DOHH2 (cell line): ENCODE data around the gene HBE1.

Source experiments
- H3F3A ChIP-seq: fragments of 200-600 bp; sonication (generic), shearing (Covaris generic); 2 replicates; pipeline ENCODE4 v1.6.0; 2016; ENCODE audit warnings: antibody characterized with exemption, mild to moderate bottlenecking; ENCODE audit not compliant: control insufficient read depth, insufficient read depth
- H3K27ac ChIP-seq: fragments of 200-600 bp; sonication (generic); 2 replicates; pipeline ENCODE4 v1.5.1; 2014; ENCODE audit warnings: low read depth, mild to moderate bottlenecking, low read length, moderate library complexity
- H3K27me3 ChIP-seq: fragments of 200-600 bp; sonication (generic); 2 replicates; pipeline ENCODE4 v1.6.1; 2014; ENCODE audit warnings: mild to moderate bottlenecking, low read length, mixed read lengths; ENCODE audit not compliant: control insufficient read depth
- H3K36me3 ChIP-seq: fragments of 200-600 bp; sonication (generic); 2 replicates; pipeline ENCODE4 v1.6.1; 2014; ENCODE audit warnings: mild to moderate bottlenecking, low read length, moderate library complexity, mixed read lengths; ENCODE audit not compliant: control insufficient read depth
- H3K4me1 ChIP-seq: fragments of 200-600 bp; sonication (generic); 2 replicates; pipeline ENCODE4 v1.6.1; 2014; ENCODE audit warnings: mild to moderate bottlenecking, low read length, mixed read lengths; ENCODE audit not compliant: control insufficient read depth
- H3K4me2 ChIP-seq: fragments of 200-600 bp; sonication (generic); 2 replicates; pipeline ENCODE4 v1.6.0; 2014; ENCODE audit warnings: mild to moderate bottlenecking, low read length, moderate library complexity
- H3K4me3 ChIP-seq: fragments of 200-600 bp; sonication (generic); 2 replicates; pipeline ENCODE4 v1.5.1; 2014; ENCODE audit warnings: mild to moderate bottlenecking, low read length, mixed read lengths
- H3K79me2 ChIP-seq: fragments of 200-600 bp; sonication (generic); 2 replicates; pipeline ENCODE4 v1.6.1; 2014; ENCODE audit warnings: mild to moderate bottlenecking, low read length, mixed read lengths; ENCODE audit not compliant: control insufficient read depth
- H3K9me2 ChIP-seq: fragments of 200-600 bp; sonication (generic); replicated peaks from 2 replicates; pipeline ENCODE4 v1.6.1; 2014; ENCODE audit warnings: mild to moderate bottlenecking, low read length, mixed read lengths; ENCODE audit not compliant: control insufficient read depth
- H3K9me3 ChIP-seq: fragments of 200-600 bp; sonication (generic); 2 replicates; pipeline ENCODE4 v1.6.1; 2014; ENCODE audit warnings: antibody characterized with exemption, low read length, mixed read lengths; ENCODE audit not compliant: control insufficient read depth, insufficient read depth
- H4K20me1 ChIP-seq: fragments of 200-600 bp; sonication (generic); 2 replicates; pipeline ENCODE4 v1.6.0; 2014; ENCODE audit warnings: low read depth, mild to moderate bottlenecking, antibody characterized with exemption, low read length, moderate library complexity; ENCODE audit not compliant: control insufficient read depth, insufficient read depth
- CTCF ChIP-seq: fragments of 200-600 bp; sonication (generic); IDR thresholded peaks from one replicate; pipeline ENCODE4 v1.5.1; 2014; ENCODE audit warnings: antibody characterized with exemption, mild to moderate bottlenecking, low read depth, low read length; ENCODE audit not compliant: poor library complexity, severe bottlenecking
- EZH2phosphoT487 ChIP-seq: fragments of 200-600 bp; sonication (generic); IDR thresholded peaks from 2 replicates; pipeline ENCODE4 v1.6.1; 2017; ENCODE audit warnings: borderline replicate concordance, mild to moderate bottlenecking, antibody characterized with exemption, low read length, moderate library complexity, mixed read lengths

Gene HBE1

DNA sequence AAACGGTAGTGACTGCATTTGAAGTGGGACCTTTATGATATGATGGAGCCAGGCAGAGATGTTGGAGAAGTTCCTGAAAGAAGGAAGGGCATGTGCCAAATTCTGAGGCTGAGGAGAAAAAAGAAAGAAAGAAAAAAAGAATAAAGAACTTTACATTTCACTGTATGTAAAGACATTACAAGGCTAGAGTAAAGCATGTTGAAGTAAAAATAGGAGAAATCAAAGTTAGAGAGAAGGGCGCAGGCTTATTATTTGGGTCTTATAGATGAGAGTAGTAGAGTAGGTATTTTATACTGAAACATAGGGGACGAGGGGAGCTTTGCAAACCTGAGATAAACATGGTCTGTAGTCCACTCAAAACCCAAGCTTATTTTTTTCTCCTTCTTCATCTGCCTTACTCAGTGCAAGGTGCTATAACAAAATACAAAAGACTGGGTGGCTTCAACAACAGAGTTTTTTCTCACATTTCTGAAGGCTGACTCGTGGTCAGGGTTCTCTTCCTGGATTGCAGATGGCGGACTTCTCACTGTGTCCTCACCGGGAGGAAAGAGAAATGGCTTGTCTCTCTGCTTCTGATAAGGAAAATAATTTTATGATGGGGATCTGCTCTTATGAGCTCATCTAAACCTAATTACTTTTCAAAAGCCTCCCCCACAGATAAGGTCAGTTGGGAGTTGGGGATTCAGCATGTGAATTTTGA lies 22.8 kb downstream of the HBE1 start:
- H3K4me2 ChIP-seq = no peak overlapping the region
- no peaks in the 10 kb centered on the region for H3F3A ChIP-seq
- no peaks in the 10 kb centered on the region for H3K4me1 ChIP-seq
- H4K20me1 ChIP-seq = no peaks in the 10 kb centered on the region
- no peak overlapping the region for H3K27ac ChIP-seq
- no peaks in the 10 kb centered on the region for H3K79me2 ChIP-seq
- no peaks in the 10 kb centered on the region for H3K9me3 ChIP-seq
- TF ChIP-seq EZH2phosphoT487 (no peak), CTCF (no peak)
- H3K4me3 ChIP-seq = no peak overlapping the region
- no peaks in the 10 kb centered on the region for H3K27me3 ChIP-seq
- H3K9me2 ChIP-seq = no peaks in the 10 kb centered on the region
- no peaks in the 10 kb centered on the region for H3K36me3 ChIP-seq

DNA sequence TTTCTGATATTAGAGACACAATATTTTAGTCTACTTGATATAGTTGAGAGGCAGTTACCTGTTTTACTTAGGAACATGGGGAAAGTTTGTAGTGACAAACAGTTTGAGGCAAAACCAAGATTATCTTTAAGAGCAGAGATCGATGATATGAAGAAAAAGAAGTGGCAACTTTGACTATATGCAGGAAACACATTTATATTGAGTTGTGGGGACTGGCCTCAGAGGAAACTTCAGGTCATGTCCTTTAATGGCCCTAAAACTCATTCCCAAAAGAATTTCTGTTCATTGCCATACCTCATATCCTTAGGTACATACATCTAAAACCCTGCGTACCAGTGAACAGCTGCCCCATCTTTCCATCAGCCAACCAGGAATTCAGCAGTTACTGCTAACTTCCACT lies 24.6 kb downstream of the HBE1 start:
- no peak overlapping the region for H3K27ac ChIP-seq
- no peaks in the 10 kb centered on the region for H4K20me1 ChIP-seq
- H3K36me3 ChIP-seq = no peaks in the 10 kb centered on the region
- H3K4me2 ChIP-seq = no peak overlapping the region
- H3F3A ChIP-seq = no peaks in the 10 kb centered on the region
- H3K79me2 ChIP-seq = no peaks in the 10 kb centered on the region
- TF ChIP-seq EZH2phosphoT487 = no peak
- TF ChIP-seq CTCF = no peak
- no peaks in the 10 kb centered on the region for H3K4me1 ChIP-seq
- no peaks in the 10 kb centered on the region for H3K9me3 ChIP-seq
- no peaks in the 10 kb centered on the region for H3K27me3 ChIP-seq
- H3K9me2 ChIP-seq = no peaks in the 10 kb centered on the region
- H3K4me3 ChIP-seq = no peak overlapping the region

DNA sequence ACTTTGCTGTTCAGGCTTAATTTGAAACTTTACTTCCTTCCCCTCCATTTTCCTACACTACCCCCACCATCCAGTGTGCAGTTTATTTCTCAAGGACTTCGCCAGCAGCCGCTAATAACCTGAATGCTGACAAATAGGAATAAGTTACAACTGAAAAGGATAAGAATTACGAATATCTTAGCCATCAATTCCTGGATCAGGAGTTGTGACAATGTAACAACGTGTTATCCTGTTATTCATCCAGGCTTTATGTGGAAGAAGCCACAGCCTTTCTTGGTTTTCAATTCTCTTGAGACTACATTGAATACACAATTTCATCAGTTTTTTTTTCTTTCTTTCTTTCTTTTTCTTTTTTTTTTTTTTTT lies 25.9 kb downstream of the HBE1 start:
- H3K36me3 ChIP-seq = no peaks in the 10 kb centered on the region
- TF ChIP-seq EZH2phosphoT487 (no peak), CTCF (no peak)
- H3K27me3 ChIP-seq = no peaks in the 10 kb centered on the region
- no peaks in the 10 kb centered on the region for H3K79me2 ChIP-seq
- no peaks in the 10 kb centered on the region for H3F3A ChIP-seq
- no peaks in the 10 kb centered on the region for H3K9me2 ChIP-seq
- H4K20me1 ChIP-seq = no peaks in the 10 kb centered on the region
- H3K4me3 ChIP-seq = no peak overlapping the region
- H3K9me3 ChIP-seq = no peaks in the 10 kb centered on the region
- no peak overlapping the region for H3K27ac ChIP-seq
- H3K4me2 ChIP-seq = no peak overlapping the region
- H3K4me1 ChIP-seq = no peaks in the 10 kb centered on the region
